Mesenchymal stem cell (in vitro differentiated cells and primary cell): Measurements from ENCODE around the gene OXLD1.

Experiments
- DNase-seq: peaks from one replicate; pipeline ENCODE4 v3.0.0-alpha.2; 2013
- H2AFZ ChIP-seq: one replicate; pipeline ENCODE4 v1.6.1; 2013; ENCODE audit warnings: low read depth, mild to moderate bottlenecking, control low read depth, inconsistent platforms, low read length, moderate library complexity
- H2AK5ac ChIP-seq: 2 replicates; pipeline ENCODE4 v1.6.1; 2013; ENCODE audit warnings: low read length, moderate library complexity, mild to moderate bottlenecking, inconsistent platforms; ENCODE audit not compliant: severe bottlenecking
- H2BK120ac ChIP-seq: one replicate; pipeline ENCODE4 v1.6.1; 2013; ENCODE audit warnings: low read depth, mild to moderate bottlenecking, inconsistent platforms, low read length, moderate library complexity
- H2BK12ac ChIP-seq, 2 experiments: one replicate each; pipeline ENCODE4 v1.6.1; 2013; ENCODE audit warnings: inconsistent platforms in 2 of 2, low read length in 2 of 2, mild to moderate bottlenecking in 2 of 2, moderate library complexity in 2 of 2, control low read depth in 1 of 2
- H2BK15ac ChIP-seq: one replicate; pipeline ENCODE4 v1.6.1; 2013; ENCODE audit warnings: mild to moderate bottlenecking, low read depth, inconsistent platforms; ENCODE audit not compliant: poor library complexity, severe bottlenecking
- H2BK5ac ChIP-seq: 2 replicates; pipeline ENCODE4 v1.6.1; 2013; ENCODE audit warnings: low read depth, mild to moderate bottlenecking, low read length, control low read depth, inconsistent platforms; ENCODE audit not compliant: poor library complexity, severe bottlenecking
- H3K14ac ChIP-seq, 2 experiments: one replicate each; pipeline ENCODE4 v1.6.1; 2013; ENCODE audit warnings: inconsistent platforms in 2 of 2, low read length in 2 of 2, control low read depth in 1 of 2, mild to moderate bottlenecking in 1 of 2, moderate library complexity in 1 of 2
- H3K18ac ChIP-seq, 2 experiments: one replicate each; pipeline ENCODE4 v1.6.1; 2013; ENCODE audit warnings: inconsistent platforms in 2 of 2, low read length in 2 of 2, control low read depth in 1 of 2, low read depth in 1 of 2, mild to moderate bottlenecking in 1 of 2
- H3K23ac ChIP-seq, 2 experiments: one replicate each; pipeline ENCODE4 v1.6.1; 2013; ENCODE audit warnings: inconsistent platforms in 2 of 2, low read length in 2 of 2, mild to moderate bottlenecking in 2 of 2, moderate library complexity in 2 of 2, control low read depth in 1 of 2
- H3K27ac ChIP-seq: 2 replicates; pipeline ENCODE4 v1.5.1; 2013; ENCODE audit warnings: mild to moderate bottlenecking, moderate library complexity, low read length, control low read depth, inconsistent platforms; ENCODE audit not compliant: poor library complexity, severe bottlenecking
- H3K27me3 ChIP-seq, 2 experiments: 2 replicates each; pipeline versions ENCODE4 v1.6.1 to v1.7.0; 2013; ENCODE audit warnings: low read length in 2 of 2, mild to moderate bottlenecking in 2 of 2, moderate library complexity in 2 of 2, control low read depth in 1 of 2, inconsistent platforms in 1 of 2; ENCODE audit not compliant: control insufficient read depth in 1 of 2, insufficient read depth in 1 of 2
- H3K36me3 ChIP-seq, 2 experiments: 2 replicates each; pipeline versions ENCODE4 v1.6.1 to v1.7.0; 2013; ENCODE audit warnings: low read length in 2 of 2, control low read depth in 1 of 2, inconsistent platforms in 1 of 2, low read depth in 1 of 2, mild to moderate bottlenecking in 1 of 2; ENCODE audit not compliant: insufficient read depth in 2 of 2, control insufficient read depth in 1 of 2
- H3K4ac ChIP-seq, 2 experiments: one replicate each; pipeline ENCODE4 v1.6.1; 2013; ENCODE audit warnings: inconsistent platforms in 2 of 2, low read length in 2 of 2, mild to moderate bottlenecking in 2 of 2, moderate library complexity in 2 of 2, control low read depth in 1 of 2, low read depth in 1 of 2
- H3K4me1 ChIP-seq: 2 replicates; pipeline ENCODE4 v1.6.1; 2013; ENCODE audit warnings: low read depth, low read length, control low read depth; ENCODE audit not compliant: control insufficient read depth, insufficient read depth
- H3K4me2 ChIP-seq: 2 replicates; pipeline ENCODE4 v1.6.1; 2013; ENCODE audit warnings: low read length, mild to moderate bottlenecking, inconsistent platforms; ENCODE audit not compliant: poor library complexity, severe bottlenecking
- H3K4me3 ChIP-seq, 2 experiments: 2 replicates each; pipeline versions ENCODE4 v1.5.1 to v1.7.0; 2013; ENCODE audit warnings: low read length in 2 of 2, mild to moderate bottlenecking in 2 of 2, control low read depth in 1 of 2, low read depth in 1 of 2; ENCODE audit not compliant: insufficient read depth in 1 of 2
- H3K79me1 ChIP-seq: replicated peaks from 2 replicates; pipeline ENCODE4 v1.6.1; 2013; ENCODE audit warnings: mild to moderate bottlenecking, control low read depth, low read length, inconsistent platforms; ENCODE audit not compliant: poor library complexity, severe bottlenecking
- H3K9ac ChIP-seq: 2 replicates; pipeline ENCODE4 v1.7.0; 2013; ENCODE audit warnings: mild to moderate bottlenecking, low read length, moderate library complexity
- H3K9me3 ChIP-seq: 2 replicates; pipeline ENCODE4 v1.7.0; 2013; ENCODE audit warnings: mild to moderate bottlenecking, low read length; ENCODE audit not compliant: control insufficient read depth
- H4K8ac ChIP-seq: one replicate; pipeline ENCODE4 v1.6.1; 2013; ENCODE audit warnings: inconsistent platforms, mild to moderate bottlenecking, low read length, moderate library complexity
- H4K91ac ChIP-seq: one replicate; pipeline ENCODE4 v1.6.1; 2013; ENCODE audit warnings: mild to moderate bottlenecking, low read length, inconsistent platforms
- WGBS: methylation state at CpG from one replicate; pipeline ENCODE4 v1.1.7; 2013; ENCODE audit warnings: mixed read lengths; 5-methylcytosine and 5-hydroxymethylcytosine counted together

Gene OXLD1

DNA sequence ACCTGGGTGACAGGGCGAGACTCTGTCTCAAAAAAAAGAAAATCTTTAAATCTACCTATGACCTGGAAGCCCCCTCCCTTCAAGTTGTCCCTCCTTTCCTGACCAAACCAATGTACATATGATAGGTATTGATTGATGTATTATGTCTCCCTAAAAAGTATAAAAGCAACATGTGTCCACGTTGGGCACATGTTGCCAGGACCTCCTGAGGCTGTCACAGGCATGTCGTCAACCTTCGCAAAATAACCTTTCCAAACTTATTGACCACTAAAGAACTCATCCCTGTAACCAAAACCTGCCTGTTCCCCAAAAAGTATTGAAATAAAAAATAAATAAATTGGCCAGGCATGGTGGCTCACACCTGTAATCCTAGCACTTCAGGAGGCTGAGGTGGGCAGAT, 4.4 kb downstream of the OXLD1 start:
- Histone ChIP-seq H3K79me1 (peaks cover 12% of the 10 kb centered on the region), H2BK120ac (no peak overlapping the region), H3K4me3 (no peak overlapping the region), H2BK15ac (no peak overlapping the region), H2BK12ac (no peak overlapping the region), H3K4me1 (peaks cover 10% of the 10 kb centered on the region), H3K9me3 (no peaks in the 10 kb centered on the region), H3K4me2 (no peak overlapping the region), H3K27ac (no peak overlapping the region), H2BK5ac (no peak overlapping the region), H3K4ac (no peak overlapping the region), H3K36me3 (peaks cover 14% of the 10 kb centered on the region in 2 experiments), H4K8ac (no peak overlapping the region), H3K14ac (no peak overlapping the region), H2AK5ac (no peak overlapping the region), H3K23ac (no peak overlapping the region), H3K18ac (no peak overlapping the region), H3K9ac (no peak overlapping the region), H2AFZ (no peak overlapping the region), H3K27me3 (no peaks in the 10 kb centered on the region), H4K91ac (no peak overlapping the region)
- no peak for DNase-seq
- WGBS = 87% methylated on average over 3 of the region's 4 CpGs

DNA sequence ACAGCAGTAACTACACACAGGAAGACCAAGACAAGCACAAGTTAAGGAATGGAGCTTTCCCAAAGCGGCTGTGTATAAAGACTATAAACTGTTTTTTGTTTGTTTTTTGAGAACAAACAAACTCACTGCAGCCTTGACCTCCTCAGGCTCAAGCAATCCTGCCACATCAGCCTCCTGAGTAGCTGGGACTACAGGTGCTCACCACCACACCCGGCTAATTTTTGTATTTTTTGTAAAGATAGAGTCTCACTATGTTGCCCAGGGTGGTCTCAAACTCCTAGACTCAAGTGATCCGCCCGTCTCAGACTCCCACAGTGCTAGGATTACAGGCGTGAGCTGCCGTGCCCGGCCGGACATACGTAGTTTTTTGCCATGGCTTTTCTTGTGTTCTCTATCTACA, 6.0 kb downstream of the OXLD1 start:
- Histone ChIP-seq H3K4me3 (no peak overlapping the region), H3K27ac (no peak overlapping the region), H3K27me3 (no peaks in the 10 kb centered on the region), H2BK15ac (no peak overlapping the region), H3K23ac (no peak overlapping the region), H3K36me3 (peaks cover 12 to 14% of the 10 kb centered on the region in 2 experiments), H2BK5ac (no peak overlapping the region), H3K14ac (no peak overlapping the region), H3K9ac (no peak overlapping the region), H2AFZ (no peak overlapping the region), H4K91ac (no peak overlapping the region), H3K4me1 (peaks cover 5% of the 10 kb centered on the region), H3K9me3 (no peaks in the 10 kb centered on the region), H3K79me1 (peaks cover 10% of the 10 kb centered on the region), H2AK5ac (no peak overlapping the region), H3K18ac (no peak overlapping the region), H2BK12ac (no peak overlapping the region), H3K4ac (no peak overlapping the region), H4K8ac (no peak overlapping the region), H3K4me2 (no peak overlapping the region), H2BK120ac (no peak overlapping the region)
- WGBS = 94% methylated on average over 8 of the region's 9 CpGs
- no peak for DNase-seq

DNA sequence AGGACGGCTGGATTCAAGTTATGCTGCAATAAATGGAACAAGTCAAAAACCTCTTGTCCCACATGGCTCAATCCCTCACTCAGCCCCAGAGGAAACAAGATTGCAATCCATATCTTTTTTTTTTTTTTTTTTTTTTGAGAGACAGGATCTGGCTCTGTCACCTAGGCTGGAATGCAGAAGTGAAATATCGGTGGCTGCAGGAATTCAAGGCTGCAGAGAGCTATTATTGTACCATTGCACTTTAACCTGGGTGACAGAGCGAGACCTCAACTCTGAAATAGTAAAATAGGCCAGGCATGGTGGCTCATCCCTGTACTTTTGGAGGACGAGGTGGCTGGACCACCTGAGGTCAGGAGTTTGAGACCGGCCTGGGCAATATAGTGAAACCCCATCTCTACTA, 7.4 kb downstream of the OXLD1 start:
- no peak for DNase-seq
- Histone ChIP-seq H2BK5ac (no peak overlapping the region), H2AFZ (no peak overlapping the region), H3K36me3 (peaks cover 0 to 2% of the 10 kb centered on the region in 2 experiments), H2BK12ac (no peak overlapping the region), H3K4me1 (no peaks in the 10 kb centered on the region), H2BK15ac (no peak overlapping the region), H3K4me3 (no peak overlapping the region), H3K4me2 (no peak overlapping the region), H2AK5ac (no peak overlapping the region), H3K9ac (no peak overlapping the region), H3K27me3 (no peaks in the 10 kb centered on the region), H4K8ac (no peak overlapping the region), H3K9me3 (no peaks in the 10 kb centered on the region), H3K18ac (no peak overlapping the region), H4K91ac (no peak overlapping the region), H2BK120ac (no peak overlapping the region), H3K27ac (no peak overlapping the region), H3K14ac (no peak overlapping the region), H3K23ac (no peak overlapping the region), H3K79me1 (no peaks in the 10 kb centered on the region), H3K4ac (no peak overlapping the region)
- 94% methylated on average over 5 of the region's 5 CpGs for WGBS

DNA sequence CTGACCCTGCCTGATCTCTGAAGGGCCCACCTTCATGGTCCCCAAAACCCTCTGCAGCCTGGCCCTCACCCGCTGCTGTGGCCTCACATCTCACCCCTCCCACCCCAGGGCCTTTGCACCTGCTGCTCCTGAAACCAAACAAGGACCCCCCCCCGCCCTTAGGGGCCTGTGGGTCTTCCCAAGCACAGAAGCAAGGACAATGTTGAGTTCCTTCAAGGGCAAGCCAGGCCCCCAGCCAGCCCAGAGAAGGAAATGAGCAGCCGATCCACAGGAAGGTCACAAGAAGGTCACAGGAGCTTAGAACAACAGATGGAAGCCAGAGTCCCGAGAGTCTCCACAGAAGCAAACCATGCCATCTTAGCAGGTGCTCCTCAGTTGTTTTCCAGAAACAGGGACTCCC, 9.6 kb downstream of the OXLD1 start:
- WGBS = 68% methylated on average over 4 of the region's 4 CpGs
- Histone ChIP-seq H2BK15ac (no peak overlapping the region), H2AK5ac (no peak overlapping the region), H3K18ac (no peak overlapping the region), H3K36me3 (no peaks in the 10 kb centered on the region), H3K27me3 (no peaks in the 10 kb centered on the region), H2BK12ac (no peak overlapping the region), H2AFZ (no peak overlapping the region), H3K14ac (no peak overlapping the region), H3K4me2 (no peak overlapping the region), H3K9ac (no peak overlapping the region), H3K79me1 (no peaks in the 10 kb centered on the region), H3K4me1 (peaks cover 10% of the 10 kb centered on the region), H4K8ac (no peak overlapping the region), H4K91ac (no peak overlapping the region), H3K27ac (no peak overlapping the region), H2BK120ac (no peak overlapping the region), H3K23ac (no peak overlapping the region), H2BK5ac (no peak overlapping the region), H3K9me3 (no peaks in the 10 kb centered on the region), H3K4ac (no peak overlapping the region), H3K4me3 (no peak overlapping the region)
- no peak for DNase-seq
